Tibial nerve (tissue), 3 donors: Measurements from ENCODE around the gene MPRIP.

Source experiments
- CTCF ChIP-seq, 5 experiments: fragments of 200-600 bp in 3 of 5; fragments of 450-650 bp in 2 of 5; sonication (generic) in 3 of 5; IDR thresholded peaks; one replicate each; pipeline ENCODE4 v1.5.1; 2016 to 2019; ENCODE audit warnings: antibody characterized with exemption in 5 of 5, mild to moderate bottlenecking in 3 of 5, moderate library complexity in 2 of 5
- POLR2A ChIP-seq, 2 donors: fragments of 450-650 bp; IDR thresholded peaks; one replicate each; pipeline ENCODE4 v1.6.1; 2017; ENCODE audit warnings: antibody characterized with exemption in 2 of 2, mild to moderate bottlenecking in 2 of 2, moderate library complexity in 2 of 2

GRCh38 chr17:17152385-17152784 lies 110.1 kb downstream of the MPRIP start:
- TF ChIP-seq POLR2A (IDR thresholded peaks at IDR 0.05) (no peak), CTCF (IDR thresholded peaks at IDR 0.05) (no peak)
